HUES6 (cell line): ENCODE measurements around the gene GET4.

Experiments used
- H3K27ac ChIP-seq: 2 replicates; pipeline ENCODE4 v1.7.0; 2013; ENCODE audit warnings: low read depth, mild to moderate bottlenecking, low read length, inconsistent platforms
- H3K27me3 ChIP-seq: 2 replicates; pipeline ENCODE4 v1.6.1; 2013; ENCODE audit warnings: low read length; ENCODE audit not compliant: control insufficient read depth, insufficient read depth
- H3K36me3 ChIP-seq: 2 replicates; pipeline ENCODE4 v1.6.1; 2013; ENCODE audit warnings: low read length; ENCODE audit not compliant: control insufficient read depth, insufficient read depth
- H3K4me1 ChIP-seq: 2 replicates; pipeline ENCODE4 v1.6.1; 2013; ENCODE audit warnings: low read length; ENCODE audit not compliant: control insufficient read depth, insufficient read depth
- H3K4me3 ChIP-seq: 2 replicates; pipeline ENCODE4 v1.5.1; 2013; ENCODE audit warnings: low read depth, low read length
- H3K9ac ChIP-seq: one replicate; pipeline ENCODE4 v1.6.1; 2013; ENCODE audit warnings: mild to moderate bottlenecking, low read length
- H3K9me3 ChIP-seq: 2 replicates; pipeline ENCODE4 v1.6.1; 2013; ENCODE audit warnings: low read depth, low read length; ENCODE audit not compliant: control insufficient read depth, insufficient read depth

GET4 gene

GRCh38 chr7:910931-911431, 34.6 kb downstream of the GET4 start:
- no peak overlapping the region for H3K9ac ChIP-seq
- no peak overlapping the region for H3K27ac ChIP-seq
- H3K4me3 ChIP-seq, result no peak overlapping the region
- H3K9me3 ChIP-seq, result no peaks in the 10 kb centered on the region
- H3K36me3 ChIP-seq, result no peaks in the 10 kb centered on the region
- H3K4me1 ChIP-seq, result peaks cover 11% of the 10 kb centered on the region
- H3K27me3 ChIP-seq, result peaks cover 33% of the 10 kb centered on the region

DNA sequence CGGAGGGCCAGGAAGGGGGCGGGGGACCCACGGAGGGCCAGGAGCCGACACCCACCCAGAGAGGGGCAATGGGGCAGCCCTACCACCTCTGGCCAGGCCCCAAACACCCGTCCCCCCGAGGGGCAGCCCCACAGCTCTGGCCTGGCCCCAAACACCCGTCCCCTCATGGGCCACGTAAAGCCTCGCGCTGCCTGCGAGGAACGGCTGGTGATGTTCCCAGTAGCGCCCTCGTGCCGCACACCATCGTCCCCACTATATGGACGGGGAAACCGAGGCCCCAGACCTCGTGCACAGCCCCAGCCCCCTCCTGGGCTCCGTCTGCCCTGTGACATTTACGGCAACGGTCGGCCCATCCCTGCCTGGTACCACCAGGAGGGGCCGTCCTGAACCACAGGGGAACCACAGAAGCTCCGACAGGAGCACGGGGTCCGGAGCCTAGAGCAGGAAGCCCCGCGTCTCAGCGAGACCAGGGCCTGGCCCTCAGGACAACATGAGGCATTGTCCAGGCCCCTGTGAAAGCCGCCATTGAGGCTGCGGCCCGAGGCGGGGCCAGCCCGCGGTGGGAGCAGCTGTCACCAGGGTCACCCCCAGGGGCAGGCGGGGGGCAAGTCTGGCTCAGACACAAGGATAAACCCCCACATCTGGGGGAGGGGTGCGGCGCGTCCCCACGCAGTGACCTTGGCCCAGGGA, 35.6 kb downstream of the GET4 start:
- Histone ChIP-seq H3K4me1 (peaks cover 11% of the 10 kb centered on the region), H3K9ac (no peak overlapping the region)

DNA sequence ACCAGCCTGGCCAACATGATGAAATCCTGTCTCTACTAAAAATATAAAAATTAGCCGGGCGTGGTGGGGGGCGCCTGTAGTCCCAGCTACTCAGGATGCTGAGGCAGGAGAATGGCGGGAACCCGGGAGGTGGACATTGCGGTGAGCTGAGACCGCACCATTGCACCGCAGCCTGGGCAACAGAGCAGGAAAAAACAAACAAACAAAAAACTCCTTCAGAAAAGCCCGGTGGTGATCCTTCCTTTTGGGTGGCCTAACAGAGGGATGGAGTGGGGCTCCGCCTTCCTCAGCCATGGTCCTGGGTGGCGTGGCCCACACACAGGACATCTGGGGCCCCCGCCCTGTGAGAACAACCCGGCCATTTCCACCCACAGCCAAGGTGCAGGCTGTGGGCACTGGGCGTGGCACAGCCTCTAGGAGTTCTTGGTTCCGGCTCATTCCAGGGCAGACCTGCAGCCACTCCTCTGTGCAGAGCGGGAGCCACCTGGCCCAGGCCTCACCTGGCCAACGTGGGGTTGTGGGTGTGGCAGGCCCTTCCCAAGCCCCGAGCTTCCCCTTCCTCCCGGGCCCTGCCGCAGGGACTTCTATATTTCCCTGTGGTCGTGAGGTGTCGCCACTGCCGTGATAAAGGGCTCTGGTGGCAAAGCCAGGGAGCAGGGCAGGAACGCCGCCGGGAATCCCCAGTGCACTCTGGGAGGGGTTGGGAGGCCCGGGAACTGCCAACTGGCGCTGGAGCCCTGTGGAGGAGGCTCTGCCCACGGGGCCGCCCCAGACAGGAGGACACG, 37.6 kb downstream of the GET4 start:
- Histone ChIP-seq H3K27ac (no peak overlapping the region), H3K27me3 (peaks cover 12% of the 10 kb centered on the region; the same call in 1 of the 2 replicates), H3K4me3 (no peak overlapping the region), H3K36me3 (no peaks in the 10 kb centered on the region), H3K4me1 (peaks cover 11% of the 10 kb centered on the region), H3K9me3 (no peaks in the 10 kb centered on the region), H3K9ac (no peak overlapping the region)

More for the DNA sequence above, 35.6 kb downstream of the GET4 start:
- peaks cover 30% of the 10 kb centered on the region for H3K27me3 ChIP-seq
- H3K4me3 ChIP-seq, result no peak overlapping the region
- no peak overlapping the region for H3K27ac ChIP-seq
- no peaks in the 10 kb centered on the region for H3K36me3 ChIP-seq
- no peaks in the 10 kb centered on the region for H3K9me3 ChIP-seq

GRCh38 chr7:914521-915194, 38.3 kb downstream of the GET4 start:
- Histone ChIP-seq H3K4me3 (no peak overlapping the region), H3K27ac (no peak overlapping the region), H3K36me3 (no peaks in the 10 kb centered on the region), H3K9ac (no peak overlapping the region), H3K9me3 (no peaks in the 10 kb centered on the region), H3K4me1 (peaks cover 8% of the 10 kb centered on the region), H3K27me3 (peaks cover 7% of the 10 kb centered on the region; the same call in 1 of the 2 replicates)

DNA sequence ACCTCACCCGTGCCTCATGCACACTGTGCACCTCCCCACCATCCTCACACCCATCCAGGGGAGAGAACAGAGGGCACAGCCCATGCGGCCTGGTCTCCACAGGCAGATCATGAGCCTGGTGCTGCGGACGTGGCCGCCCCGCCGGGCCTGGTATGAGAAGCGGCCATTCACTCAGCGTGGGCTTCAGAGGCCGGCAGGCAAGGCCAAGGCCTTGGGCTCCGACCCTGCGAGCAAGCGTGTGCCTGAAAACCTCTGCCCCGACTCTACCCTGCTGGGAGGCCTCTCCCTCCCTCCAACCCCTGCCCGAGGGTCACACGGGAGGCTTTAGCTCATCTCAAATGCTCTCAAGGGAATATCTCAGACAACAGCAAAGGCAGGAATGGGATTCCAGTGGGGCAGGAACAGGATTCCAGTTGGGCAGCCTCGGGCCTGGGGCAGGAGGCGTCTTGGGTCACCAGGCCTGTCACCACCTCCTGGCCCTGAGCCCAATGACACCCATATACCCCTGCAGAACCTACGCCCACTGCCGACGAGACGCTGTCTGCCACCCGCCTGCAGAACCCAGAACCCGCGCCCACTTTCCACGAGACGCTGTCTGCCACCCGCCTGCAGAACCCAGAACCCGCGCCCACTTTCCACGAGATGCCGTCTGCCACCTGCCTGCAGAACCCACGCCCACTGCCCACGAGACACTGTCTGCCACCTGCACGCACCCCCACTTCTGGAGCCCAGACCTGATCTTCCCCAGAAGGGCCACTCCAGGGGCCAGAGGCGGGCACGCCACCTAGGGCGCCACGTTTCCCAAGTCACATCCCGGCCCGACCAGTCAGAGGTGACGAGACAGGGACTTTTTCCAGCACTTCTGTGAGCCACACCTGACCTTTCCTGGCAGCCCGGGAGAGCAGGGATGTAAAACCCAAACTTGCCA, 39.2 kb downstream of the GET4 start:
- H3K36me3 ChIP-seq, result no peaks in the 10 kb centered on the region
- no peaks in the 10 kb centered on the region; the same call in 1 of the 2 replicates for H3K27me3 ChIP-seq
- peaks cover 1% of the 10 kb centered on the region for H3K4me1 ChIP-seq
- H3K27ac ChIP-seq, result no peak overlapping the region
- no peak overlapping the region for H3K4me3 ChIP-seq
- no peak overlapping the region for H3K9ac ChIP-seq
- H3K9me3 ChIP-seq, result no peaks in the 10 kb centered on the region

GRCh38 chr7:916291-916941, 40.1 kb downstream of the GET4 start:
- H3K27me3 ChIP-seq, result no peaks in the 10 kb centered on the region; the same call in 1 of the 2 replicates
- H3K4me1 ChIP-seq, result no peaks in the 10 kb centered on the region
- H3K9ac ChIP-seq, result no peak overlapping the region
- H3K4me3 ChIP-seq, result no peak overlapping the region
- H3K36me3 ChIP-seq, result no peaks in the 10 kb centered on the region
- H3K9me3 ChIP-seq, result no peaks in the 10 kb centered on the region
- H3K27ac ChIP-seq, result no peak overlapping the region

DNA sequence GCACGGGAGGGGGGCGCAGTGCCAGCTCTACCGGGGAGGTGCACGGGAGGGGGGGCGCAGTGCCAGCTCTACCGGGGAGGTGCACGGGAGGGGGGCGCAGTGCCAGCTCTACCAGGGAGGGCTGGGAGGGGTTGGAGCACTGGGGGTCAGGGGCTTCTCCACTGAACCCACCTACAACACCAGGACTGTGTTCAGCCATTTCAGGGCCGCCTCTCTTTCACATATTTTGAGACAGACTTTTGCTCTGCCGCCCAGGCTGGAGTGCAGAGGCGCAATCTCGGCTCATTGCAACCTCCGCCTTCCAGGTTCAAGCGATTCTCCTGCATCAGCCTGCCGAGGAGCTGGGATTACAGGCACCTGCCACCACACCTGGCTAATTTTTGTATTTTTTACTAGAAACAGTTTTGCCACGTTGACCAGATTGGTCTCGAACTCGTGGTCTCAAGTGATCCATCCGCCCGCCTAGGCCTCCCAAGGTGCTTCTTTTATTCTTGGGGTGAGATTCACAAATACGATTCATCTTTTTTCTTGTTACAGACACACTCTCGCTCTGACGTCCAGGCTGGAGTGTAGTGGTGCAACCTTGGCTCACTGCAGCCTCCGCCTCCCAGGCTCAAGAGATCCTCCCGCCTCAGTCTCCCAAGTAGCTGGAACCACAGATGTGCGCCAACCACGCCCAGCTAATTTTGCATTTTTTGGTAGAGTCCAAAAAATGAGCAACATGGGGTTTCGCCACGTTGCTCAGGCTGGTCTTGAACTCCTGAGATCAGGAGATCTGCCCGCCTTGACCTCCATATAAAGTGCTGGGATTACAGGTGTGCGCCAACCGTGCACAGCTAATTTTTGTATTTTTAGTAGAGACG, 41.1 kb downstream of the GET4 start:
- H3K4me1 ChIP-seq, result no peaks in the 10 kb centered on the region
- H3K9me3 ChIP-seq, result no peaks in the 10 kb centered on the region
- no peak overlapping the region for H3K27ac ChIP-seq
- H3K4me3 ChIP-seq, result no peak overlapping the region
- no peaks in the 10 kb centered on the region for H3K27me3 ChIP-seq
- H3K9ac ChIP-seq, result no peak overlapping the region
- H3K36me3 ChIP-seq, result no peaks in the 10 kb centered on the region

DNA sequence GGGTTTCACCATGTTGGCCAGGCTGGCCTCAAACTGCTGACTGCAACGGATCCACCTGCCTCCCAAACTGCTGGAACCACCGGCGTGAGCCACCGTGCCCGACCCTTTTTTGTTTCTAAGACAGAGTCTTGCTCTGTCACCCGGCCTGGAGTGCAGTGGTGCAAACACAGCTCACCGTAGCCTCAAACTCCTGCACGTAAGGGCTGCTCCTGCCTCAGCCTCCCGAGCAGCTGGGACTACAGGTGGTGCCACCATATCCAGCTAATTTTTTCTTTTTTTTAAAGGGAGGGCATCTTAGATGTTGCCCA, 41.7 kb downstream of the GET4 start:
- Histone ChIP-seq H3K27me3 (no peaks in the 10 kb centered on the region), H3K4me3 (no peak overlapping the region), H3K36me3 (no peaks in the 10 kb centered on the region), H3K9ac (no peak overlapping the region), H3K9me3 (no peaks in the 10 kb centered on the region), H3K27ac (no peak overlapping the region), H3K4me1 (peaks cover 4% of the 10 kb centered on the region; the same call in 1 of the 2 replicates)

GRCh38 chr7:918441-919113, 42.2 kb downstream of the GET4 start:
- Histone ChIP-seq H3K9me3 (no peaks in the 10 kb centered on the region), H3K4me3 (no peak overlapping the region), H3K27me3 (no peaks in the 10 kb centered on the region), H3K4me1 (peaks cover 9% of the 10 kb centered on the region; the same call in 1 of the 2 replicates), H3K27ac (no peak overlapping the region), H3K9ac (no peak overlapping the region), H3K36me3 (no peaks in the 10 kb centered on the region)
